GM21723 (cell line): Measurements from ENCODE around the gene ZNF324.
"Not testable (repeated sequence)": the region's sequence is repeated elsewhere in the genome, so short reads cannot be mapped to it uniquely, and the experiment has no call there.

Source experiments
- ATAC-seq: cut with Tn5 transposase; IDR thresholded peaks from one replicate; pipeline ENCODE4 v1.9.1; 2021; ENCODE audit warnings: mild to moderate bottlenecking, moderate library complexity; ENCODE audit not compliant: unreplicated experiment

Gene ZNF324

DNA sequence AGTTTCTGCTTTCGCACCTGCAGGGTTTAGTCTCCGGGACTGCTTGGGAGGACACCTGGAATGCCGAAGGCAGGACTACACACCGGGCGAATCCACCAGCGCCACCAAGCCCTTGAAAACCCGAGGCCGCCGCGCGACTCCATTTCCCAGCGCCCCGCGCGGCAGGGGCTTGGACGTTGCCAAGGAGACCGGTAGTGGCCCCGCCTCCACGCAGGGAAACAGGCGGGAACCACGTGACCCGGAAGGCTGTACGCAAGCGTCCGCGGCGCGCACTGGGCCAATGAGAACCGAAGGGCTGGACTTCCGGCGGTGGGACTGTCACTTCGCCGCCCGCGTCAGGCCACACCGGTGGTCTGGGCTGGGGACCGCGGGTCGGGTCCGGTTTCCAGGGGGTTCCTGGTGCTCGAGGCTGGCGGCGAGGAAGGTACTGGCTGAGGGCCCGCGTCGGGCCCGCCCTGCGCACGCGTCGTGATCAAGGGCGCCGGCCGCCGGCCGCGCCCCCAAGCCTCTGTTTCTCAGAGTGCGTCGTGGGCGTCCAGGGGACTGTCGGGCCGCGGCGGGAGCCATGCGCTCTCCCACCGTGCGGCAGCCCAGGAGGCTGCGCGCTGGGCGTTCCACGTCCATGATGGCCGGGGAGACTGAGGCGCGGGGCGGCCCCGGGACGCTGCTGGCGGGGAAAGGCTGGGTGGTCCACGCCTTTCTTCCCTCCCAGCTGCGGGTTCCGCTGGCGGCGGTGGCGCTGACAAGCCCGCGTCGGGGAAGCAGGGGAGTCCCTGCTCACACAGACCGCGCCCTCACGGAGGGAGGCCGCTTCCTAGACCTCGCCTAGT, at the start of gene ZNF324:
TSS of gene ZNF324 (plus strand) at position 321 of the 830 bp plus-strand sequence. CDS start 2,106 bp downstream, outside the sequence.
- ATAC-seq, result peak; percentile 86

DNA sequence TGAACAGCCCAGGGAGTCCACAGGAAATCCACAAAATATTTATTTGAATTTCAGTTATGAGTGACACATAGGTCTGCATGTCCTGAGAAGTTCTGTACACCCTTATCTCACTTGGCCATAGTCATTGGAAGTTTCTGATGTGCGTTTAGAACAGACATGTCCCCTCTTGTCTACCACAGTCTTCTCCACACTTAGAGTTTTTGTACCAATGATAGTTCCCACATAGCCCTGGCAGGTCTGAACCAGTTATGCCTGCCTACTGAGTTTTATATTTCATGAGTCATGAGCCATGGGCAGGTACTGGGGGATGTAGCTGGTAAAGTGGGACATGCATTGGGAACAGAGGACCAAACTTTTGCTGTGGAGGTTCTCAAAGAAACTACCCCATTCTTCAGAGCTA, 38.3 kb upstream of the ZNF324 start:
- no peak for ATAC-seq

DNA sequence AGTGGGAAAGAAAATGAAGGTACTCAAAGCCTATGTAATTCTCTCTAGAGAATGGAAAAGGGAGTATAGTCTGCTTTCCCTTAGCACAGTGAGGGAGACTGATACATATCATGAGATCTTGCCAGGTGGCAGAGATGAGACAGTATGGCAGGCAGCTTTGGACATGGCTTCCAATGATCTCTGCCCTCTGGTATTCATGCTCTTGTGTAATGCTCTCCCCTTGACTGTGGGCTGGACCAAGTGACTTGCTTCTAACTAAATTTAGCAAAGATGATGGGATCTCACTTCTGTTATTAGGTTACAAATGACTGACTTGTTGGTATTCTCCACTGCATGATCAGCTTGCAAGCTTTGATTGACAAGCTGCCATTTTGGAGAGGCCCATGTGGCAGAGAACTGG, 37.1 kb upstream of the ZNF324 start:
- no peak for ATAC-seq

DNA sequence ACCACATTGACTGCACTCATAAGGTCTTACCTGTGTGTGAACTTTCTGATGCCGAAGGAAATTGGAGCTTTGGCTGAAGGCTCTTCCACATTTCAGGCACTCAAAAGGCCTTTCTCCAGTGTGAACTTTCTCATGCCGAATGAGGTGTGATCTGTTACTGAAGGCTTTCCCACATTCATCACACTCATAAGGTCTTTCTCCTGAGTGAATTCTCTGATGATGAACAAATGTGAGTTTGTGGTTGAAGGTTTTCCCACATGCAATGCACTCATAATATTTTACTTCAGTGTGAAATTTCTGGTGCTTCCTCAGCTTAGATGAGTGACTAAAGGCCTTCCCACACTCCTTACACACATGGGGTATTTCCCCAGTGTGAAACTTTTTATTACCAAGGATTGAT, 32.7 kb upstream of the ZNF324 start:
- no peak for ATAC-seq

DNA sequence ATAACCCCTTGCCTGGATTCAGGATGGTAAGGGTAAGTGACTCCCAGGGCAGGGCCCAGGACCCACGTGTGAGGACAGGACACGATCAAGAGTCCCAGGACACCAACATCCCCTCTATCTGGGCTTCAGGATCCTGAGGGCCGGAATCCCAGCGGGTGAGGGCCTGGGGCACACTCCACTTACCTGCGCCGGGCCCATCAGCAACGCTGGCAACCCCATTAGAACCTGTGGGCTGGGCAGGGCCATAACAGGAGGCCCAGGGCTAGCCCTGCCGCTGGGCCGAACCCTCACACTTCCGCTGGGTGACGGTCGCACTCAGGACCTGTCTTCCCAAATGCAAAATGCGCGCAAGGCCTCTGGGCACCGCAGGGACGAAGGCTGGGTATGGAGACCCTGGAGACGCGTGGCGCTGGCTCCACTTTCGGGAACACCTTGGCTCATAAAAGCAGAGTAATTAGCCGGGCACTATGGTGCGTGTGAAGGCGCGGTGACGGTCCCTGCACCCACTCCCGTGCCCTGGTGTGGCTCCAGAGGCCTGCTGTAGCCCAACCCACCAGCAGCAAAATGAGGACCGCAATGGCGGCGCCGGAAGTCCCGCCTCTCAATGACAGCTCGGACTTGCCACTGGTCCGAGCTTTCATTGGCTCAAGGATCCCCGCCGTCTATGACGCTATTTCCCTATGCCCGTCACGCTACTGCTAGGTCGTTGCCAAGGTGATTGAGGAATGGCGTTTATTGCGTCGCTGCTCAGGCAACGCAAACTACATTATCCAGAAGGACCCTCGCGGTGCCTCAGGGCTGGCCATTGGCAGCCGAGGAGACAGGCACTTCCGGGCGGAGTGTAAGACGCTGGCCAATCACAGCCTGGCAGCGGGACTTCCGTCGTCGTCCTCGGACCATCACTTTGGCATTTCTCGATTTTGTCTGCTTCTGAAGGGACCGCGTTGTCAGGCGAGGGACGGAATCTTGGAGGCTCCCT, 27.0 kb upstream of the ZNF324 start, which contains the start of gene ZNF132:
TSS of gene ZNF132 (minus strand) at position 578 of the 979 bp plus-strand sequence. CDS start at position 246, 332 bp downstream.
- ATAC-seq, result peak; percentile 94

DNA sequence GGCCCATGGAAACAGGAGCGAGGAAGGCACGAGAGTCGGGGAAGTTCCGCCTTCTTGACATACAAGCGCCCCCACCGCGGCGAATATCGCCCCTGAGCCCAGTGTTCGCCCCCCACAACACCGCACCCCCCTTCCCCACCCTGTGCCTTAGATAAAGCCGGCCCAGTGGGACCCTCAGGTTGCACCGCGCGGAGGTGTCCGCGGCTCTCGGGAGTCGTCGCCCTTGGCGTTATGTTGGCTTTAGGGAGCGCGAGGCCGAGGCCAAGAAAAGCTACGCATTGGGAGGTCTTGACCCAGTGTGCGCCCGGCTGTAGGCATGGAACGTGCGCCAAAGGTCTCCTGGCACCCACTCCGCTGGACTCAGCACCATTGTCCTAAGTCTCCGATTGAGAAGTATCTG, 26.3 kb upstream of the ZNF324 start:
- no peak for ATAC-seq

DNA sequence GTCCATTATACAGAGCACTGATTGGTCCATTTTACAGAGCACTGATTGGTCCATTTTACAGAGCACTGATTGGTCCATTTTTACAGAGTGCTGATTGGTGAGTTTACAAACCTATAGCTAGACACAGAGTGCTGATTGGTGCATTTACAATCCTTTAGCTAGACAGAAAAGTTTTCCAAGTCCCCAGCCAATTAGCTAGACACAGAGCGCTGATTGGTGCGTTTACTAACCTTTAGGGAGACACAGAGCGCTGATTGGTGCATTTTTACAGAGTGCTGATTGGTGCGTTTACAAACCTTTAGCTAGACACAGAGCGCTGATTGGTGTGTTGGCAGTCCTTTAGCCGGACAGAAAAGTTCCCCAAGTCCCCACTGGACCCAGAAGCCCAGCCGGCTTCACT, 23.9 kb upstream of the ZNF324 start:
- not testable (repeated sequence) for ATAC-seq

DNA sequence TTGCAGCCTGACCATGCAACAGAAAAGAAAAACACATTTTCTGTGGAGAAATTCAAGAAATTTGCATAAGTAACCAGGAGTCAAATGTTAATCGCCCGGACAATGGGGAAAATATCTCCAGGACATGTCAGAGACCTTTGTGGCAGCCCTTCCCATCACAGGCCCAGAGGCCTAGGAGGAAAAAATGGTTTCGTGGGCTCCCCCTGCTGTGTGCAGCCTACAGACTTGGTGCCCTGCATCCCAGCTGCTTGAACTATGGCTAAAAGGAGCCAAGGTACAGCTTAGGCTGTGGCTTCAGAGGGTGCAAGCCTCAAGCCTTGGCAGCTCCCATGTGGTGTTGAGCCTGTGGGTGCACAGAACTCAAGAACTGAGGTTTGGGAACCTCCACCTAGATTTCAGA, 18.0 kb upstream of the ZNF324 start:
- not testable (repeated sequence) for ATAC-seq

DNA sequence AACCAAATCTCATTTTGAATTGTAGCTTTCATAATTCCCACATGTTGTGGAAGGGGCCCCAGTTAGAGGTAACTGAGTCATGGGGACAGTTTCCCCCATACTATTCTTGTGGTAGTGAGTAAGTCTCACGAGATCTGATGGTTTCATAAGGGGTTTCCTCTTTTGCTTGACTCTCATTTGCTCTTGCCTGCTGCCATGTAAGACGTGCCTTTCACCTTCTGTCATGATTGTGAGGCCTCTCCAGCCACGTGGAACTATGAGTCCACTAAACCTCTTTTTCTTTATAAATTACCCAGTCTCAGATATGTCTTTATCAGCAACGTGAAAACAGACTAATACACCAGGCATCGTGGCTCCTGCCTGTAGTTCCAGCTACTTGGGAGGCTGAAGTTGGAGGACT, 16.9 kb upstream of the ZNF324 start:
- not testable (repeated sequence) for ATAC-seq

DNA sequence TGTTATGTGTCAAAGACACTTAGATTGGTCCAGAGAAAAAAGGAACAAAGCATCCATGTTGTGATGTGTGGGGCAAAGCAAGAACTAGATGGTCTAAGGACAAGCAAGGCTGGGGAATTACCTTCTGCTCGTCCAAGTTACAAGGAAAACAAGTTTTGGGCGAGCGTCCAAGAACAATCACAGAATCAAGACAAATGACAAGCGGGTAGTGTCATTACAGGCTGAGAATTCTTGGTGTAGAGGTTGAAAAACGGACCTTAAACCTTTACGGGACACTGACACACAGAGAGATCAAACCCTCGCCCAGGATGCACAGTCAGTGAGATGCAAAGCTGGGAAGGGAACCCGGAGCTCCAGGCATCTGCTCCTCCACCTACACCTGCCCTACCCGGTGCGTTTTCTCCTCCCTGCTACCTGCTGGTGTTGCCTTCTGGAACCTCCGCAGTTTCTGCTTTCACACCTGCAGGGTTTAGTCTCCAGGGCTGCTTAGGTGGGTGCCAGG, 16.0 kb upstream of the ZNF324 start:
- ATAC-seq, result peak; percentile 12

DNA sequence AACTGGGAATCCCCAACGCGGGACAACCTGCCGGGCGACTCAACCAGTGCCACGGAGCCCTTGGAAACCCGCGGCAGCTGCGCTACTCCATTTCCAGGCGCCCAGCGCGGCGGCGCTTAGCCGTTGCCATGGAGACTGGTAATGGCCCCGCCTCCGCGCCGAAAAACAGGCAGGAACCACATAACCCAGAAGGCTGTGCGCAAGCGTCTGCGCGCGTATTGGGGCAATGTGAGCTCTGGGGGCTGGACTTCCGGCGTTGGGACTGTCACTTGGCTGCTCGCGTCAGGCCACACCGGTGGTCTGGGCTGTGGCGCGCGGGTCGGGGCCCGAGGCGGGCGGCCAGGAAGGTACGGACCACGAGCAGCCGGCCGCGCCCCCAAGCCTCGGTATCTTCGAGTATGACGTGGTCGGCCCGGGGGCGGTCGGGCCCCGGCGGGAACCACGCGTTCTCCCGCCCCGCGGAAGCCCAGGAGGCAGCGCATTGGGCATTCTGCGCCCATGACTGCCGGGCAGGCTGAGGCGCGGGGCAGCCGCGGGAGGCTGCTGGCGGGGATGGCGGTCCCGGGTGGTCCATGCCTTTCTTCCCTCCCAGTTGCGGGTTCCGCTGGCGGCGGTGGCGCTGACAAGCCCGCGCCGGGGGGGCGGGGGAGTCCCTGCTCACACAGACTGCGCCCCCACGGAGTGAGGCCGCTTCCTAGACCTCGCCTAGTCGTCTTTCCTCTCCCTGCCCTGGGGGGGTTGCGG, 15.3 kb upstream of the ZNF324 start, which contains the start of gene ZNF324B:
TSS of gene ZNF324B (plus strand) at position 265 of the 744 bp plus-strand sequence. CDS start 2,080 bp downstream, outside the sequence.
- ATAC-seq, result peak; percentile 94

DNA sequence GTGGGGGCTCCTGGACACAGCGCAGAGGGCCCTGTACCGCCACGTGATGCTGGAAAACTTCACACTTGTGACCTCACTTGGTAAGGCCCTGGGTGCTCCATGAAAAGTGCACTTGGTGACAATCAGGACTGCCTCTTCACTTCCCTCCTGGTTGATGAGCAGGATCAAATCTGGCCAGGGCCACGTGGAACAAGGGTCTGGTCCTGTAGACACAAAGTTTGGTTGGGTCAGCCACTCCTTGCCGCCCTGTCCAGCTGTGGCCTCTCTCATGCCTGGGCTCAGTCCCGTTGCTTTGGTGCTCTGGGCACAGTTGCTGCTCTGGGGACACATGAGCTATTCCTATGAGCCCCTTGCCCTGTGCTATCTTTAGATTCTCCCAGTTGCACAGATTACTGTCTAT, 13.1 kb upstream of the ZNF324 start:
- ATAC-seq, result no peak

DNA sequence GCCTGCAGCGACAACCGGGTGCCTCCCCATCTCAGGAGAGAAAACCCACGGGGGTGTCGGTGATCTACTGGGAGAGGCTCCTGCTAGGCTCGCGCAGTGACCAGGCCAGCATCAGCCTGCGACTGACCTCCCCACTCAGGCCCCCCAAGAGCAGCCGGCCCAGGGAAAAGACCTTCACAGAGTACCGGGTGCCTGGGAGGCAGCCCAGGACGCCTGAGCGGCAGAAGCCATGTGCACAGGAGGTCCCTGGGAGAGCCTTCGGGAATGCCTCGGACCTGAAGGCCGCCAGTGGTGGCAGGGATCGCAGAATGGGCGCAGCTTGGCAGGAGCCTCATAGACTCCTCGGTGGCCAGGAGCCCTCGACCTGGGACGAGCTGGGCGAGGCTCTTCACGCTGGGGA, 11.6 kb upstream of the ZNF324 start:
- ATAC-seq, result no peak

DNA sequence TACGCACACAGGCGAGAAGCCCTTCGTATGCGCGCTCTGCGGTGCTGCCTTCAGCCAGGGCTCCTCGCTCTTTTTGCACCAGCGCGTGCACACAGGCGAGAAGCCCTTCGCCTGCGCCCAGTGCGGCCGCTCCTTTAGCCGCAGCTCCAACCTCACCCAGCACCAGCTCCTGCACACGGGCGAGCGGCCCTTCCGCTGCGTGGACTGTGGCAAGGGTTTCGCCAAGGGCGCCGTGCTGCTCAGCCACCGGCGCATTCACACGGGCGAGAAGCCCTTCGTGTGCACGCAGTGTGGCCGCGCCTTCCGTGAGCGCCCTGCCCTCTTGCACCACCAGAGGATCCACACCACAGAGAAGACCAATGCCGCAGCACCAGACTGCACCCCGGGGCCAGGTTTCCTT, 10.8 kb upstream of the ZNF324 start:
- ATAC-seq, result no peak

DNA sequence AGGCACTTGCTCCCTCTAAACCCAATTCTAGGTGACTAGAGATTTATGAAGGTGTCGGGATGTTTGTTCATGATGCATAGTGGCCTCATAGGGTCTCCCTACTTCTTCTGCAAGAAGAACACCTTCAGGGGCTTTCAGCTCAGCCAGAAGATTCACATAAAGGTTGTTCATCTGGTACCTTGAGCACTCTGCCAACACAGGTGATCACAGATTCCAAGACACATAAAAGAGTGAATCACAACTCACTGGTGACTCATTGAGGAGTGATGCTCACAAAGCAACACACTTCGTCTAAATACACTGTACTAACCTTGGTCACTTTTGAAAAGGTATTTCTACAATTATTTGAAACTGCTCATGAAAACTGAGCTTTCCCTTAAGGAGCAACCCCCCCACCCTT, 6.8 kb upstream of the ZNF324 start:
- ATAC-seq, result no peak

DNA sequence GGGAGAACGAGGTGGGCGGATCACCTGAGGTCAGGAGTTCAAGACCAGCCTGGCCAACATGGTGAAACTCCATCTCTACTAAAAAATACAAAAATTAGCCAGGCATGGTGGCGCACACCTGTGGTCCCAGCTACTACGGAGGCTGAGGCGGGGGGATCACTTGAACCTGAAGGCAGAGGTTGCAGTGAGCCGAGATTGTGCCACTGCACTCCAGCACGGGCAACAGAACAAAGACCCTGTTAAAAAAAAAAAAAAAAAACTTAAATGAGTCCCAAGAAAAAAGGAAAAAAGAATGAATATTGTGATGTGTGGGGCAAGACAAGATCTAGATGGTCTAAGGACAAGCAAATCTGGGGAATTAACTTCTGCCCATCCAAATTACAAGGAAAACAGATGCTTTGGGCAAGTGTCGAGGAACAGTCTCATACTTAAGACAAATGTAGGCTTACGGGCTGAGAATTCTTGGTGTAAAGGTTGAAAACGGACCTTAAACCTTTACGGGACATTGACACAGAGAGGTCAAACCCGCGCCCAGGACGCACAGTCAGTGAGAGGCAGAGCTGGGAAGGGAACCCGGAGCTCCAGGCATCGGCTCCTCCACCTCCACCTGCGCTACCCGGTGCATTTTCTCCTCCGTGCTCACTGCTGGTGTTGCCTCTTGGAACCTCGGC, 656 bp upstream of the ZNF324 start:
- ATAC-seq, result peak; percentile 18

DNA sequence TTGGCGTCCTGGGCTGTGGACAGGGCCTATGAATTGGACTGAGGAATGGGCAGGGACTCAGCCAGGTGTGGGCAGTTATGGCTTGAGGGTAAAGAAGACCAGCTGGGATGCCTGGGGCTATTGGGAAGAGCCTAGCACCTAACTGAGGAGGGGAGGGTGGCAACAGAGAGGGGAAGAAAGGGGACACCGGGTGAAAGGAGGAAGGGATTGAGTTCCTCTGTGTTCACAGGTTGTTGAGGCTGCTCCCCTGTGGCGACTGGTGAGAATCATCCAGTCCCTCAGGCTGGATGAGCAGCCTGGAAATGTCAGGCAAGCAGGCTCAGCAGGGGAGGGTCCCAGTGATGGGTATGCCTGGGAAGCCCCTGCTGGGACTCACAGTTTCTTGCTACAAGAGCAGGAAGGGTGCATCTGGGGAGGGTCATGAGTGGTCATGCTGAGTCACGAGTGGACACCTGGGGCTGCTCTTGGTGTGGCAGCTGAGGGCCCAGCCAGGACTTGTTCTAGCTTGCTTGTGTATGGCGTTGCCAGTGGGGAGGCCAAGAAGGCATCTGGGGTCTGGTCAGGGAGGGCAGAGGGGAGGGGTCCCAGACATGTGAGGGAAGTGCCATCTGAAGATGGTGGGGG, 1.4 kb downstream of the ZNF324 start:
- no peak for ATAC-seq

DNA sequence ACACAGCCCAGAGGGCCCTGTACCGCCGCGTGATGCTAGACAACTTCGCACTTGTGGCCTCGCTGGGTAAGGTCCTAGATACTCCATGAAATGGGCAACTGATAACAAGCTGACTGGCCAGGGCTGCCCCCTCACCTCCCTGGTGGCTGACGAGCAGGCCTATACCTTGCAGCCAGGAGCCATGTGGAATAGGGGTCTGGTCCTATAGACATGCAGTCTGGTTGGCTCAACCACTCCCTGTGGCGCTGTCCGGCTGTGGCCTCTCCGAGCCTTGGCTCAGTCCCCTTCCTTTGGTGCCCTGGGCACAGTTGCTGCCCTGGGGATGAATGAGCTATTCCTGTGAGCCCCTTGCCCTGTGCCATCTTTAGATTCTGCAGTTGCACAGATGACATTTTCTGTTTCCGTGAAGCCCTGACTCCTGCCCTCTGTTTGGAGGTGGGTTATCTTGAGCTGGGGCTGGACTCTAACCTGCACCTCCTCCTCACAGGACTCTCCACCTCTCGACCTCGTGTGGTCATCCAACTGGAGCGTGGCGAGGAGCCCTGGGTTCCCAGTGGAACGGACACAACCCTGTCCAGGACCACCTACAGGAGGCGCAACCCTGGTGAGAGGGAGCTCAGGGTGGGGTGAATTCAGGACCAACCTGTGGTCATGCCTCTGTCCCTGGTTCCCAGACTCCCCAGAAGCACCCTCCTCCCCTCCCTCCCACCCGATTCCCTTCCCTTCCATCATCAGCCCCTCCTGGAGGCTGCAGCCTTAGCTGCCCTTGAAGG, 2.5 kb downstream of the ZNF324 start:
- ATAC-seq, result no peak
